ENCODE results near the gene MBTPS1.

Gene MBTPS1

GRCh38 chr16:84116720-84117493 is at the start of gene MBTPS1:
MBTPS1 (minus strand) TSS chr16:84116942; CDS start chr16:84101783, 15,159 bp downstream.
- peak; percentile 39 to 99 (median 96) for DNase-seq

- no peak for DNase-seq
These were observed 49.0 kb upstream of the MBTPS1 start for GRCh38 chr16:84165746-84166145.

- DNase-seq, result no peak
These were observed 45.1 kb upstream of the MBTPS1 start for GRCh38 chr16:84161801-84162200.

GRCh38 chr16:84161037-84161436 is 44.3 kb upstream of the MBTPS1 start:
- DNase-seq, result no peak

- no peak for DNase-seq
These were observed 43.1 kb upstream of the MBTPS1 start for GRCh38 chr16:84159800-84160199.

- no peak for DNase-seq
These were observed 42.3 kb upstream of the MBTPS1 start for GRCh38 chr16:84159007-84159406.

GRCh38 chr16:84156342-84156784 is 39.6 kb upstream of the MBTPS1 start:
- DNase-seq, result no peak

- no peak for DNase-seq
These were observed 39.0 kb upstream of the MBTPS1 start for GRCh38 chr16:84155771-84156170.

- no peak for DNase-seq
These were observed 38.5 kb upstream of the MBTPS1 start for GRCh38 chr16:84155226-84155625.

- DNase-seq, result no peak
These were observed 37.0 kb upstream of the MBTPS1 start for GRCh38 chr16:84153660-84154214.

- DNase-seq, result no peak
These were observed 34.2 kb upstream of the MBTPS1 start for GRCh38 chr16:84150926-84151325.

- peak; percentile 20 to 96 (median 85) for DNase-seq
These were observed 28.3 kb upstream of the MBTPS1 start, which contains the start of the genes DNAAF1 and HSDL1 for GRCh38 chr16:84144859-84145639. DNAAF1 (plus strand) TSS chr16:84145308; CDS start chr16:84145441, 133 bp downstream. HSDL1 (minus strand) TSS chr16:84145177; CDS start chr16:84131321, 13,856 bp downstream.

GRCh38 chr16:84144209-84144858 is 27.6 kb upstream of the MBTPS1 start:
- peak in 19 of 51 donors; percentile 9 to 49 (median 29) for DNase-seq

- DNase-seq, result no peak
These were observed 27.1 kb upstream of the MBTPS1 start for GRCh38 chr16:84143784-84144199.

GRCh38 chr16:84143081-84143480 is 26.3 kb upstream of the MBTPS1 start:
- no peak for DNase-seq

- no peak for DNase-seq
These were observed 24.5 kb upstream of the MBTPS1 start for GRCh38 chr16:84141143-84141670.

GRCh38 chr16:84139628-84140258 is 23.0 kb upstream of the MBTPS1 start:
- DNase-seq, result no peak

- DNase-seq, result no peak
These were observed 22.3 kb upstream of the MBTPS1 start for GRCh38 chr16:84138824-84139627.

- no peak for DNase-seq
These were observed 21.7 kb upstream of the MBTPS1 start for GRCh38 chr16:84138500-84138823.

GRCh38 chr16:84137769-84138357 is 21.1 kb upstream of the MBTPS1 start:
- DNase-seq, result no peak

Measured in hypothalamus (tissue), 51 donors.